ENCODE data around the gene AKAP13.
"Not testable (repeated sequence)": the region's sequence is repeated elsewhere in the genome, so short reads cannot be mapped to it uniquely, and the experiment has no call there.

The AKAP13 gene

DNA sequence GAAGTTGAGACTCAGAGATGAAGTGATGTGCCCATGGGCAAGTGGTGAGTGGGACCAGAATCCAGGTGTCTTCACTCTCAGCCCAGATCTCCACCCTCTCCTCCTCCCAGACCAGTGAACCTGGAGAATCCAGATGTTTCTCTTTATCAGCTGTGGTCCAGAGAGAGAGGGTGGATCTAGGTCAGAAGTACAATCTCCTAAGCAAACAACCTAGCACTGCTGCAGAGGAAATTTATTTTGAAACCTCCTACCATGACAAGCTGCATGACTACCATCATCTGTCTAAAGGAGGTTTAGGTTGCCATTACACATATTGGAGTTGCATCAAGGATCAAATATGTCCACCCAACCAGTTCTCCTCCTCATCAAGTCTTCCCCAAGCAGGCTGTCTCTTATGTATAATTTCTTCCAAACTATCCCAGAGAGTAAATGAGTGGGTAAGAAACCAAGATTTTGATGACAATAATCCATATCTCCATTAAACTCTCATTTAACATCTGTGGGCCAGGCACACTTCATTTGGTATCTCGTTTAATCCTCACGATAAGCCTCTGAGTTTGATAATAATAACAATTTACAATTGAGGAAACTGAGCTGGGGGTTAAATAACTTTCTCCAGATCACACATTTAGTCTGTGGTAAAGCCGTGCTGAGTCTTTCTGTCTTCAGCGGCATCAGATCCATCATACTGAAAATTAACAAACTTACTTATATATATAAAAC lies 35.0 kb upstream of the AKAP13 start:
- H4K20me1 ChIP-seq (ENCODE audit: insufficient read depth, low read length); H3K9me3 ChIP-seq (ENCODE audit: insufficient read depth, low read length); H3K79me2 ChIP-seq (ENCODE audit: low read length); H2AFZ ChIP-seq (ENCODE audit: low read depth, low read length); H3K4me2 ChIP-seq (ENCODE audit: low read length); H3K4me3 ChIP-seq (ENCODE audit: low read length); H3K36me3 ChIP-seq (replicated peaks; ENCODE audit: low read depth, low read length); H3K27ac ChIP-seq (ENCODE audit: low read length); H3K4me1 ChIP-seq (ENCODE audit: low read length); H3K9ac ChIP-seq (ENCODE audit: low read length); H3K27me3 ChIP-seq (ENCODE audit: low read depth, low read length): not testable (repeated sequence)

DNA sequence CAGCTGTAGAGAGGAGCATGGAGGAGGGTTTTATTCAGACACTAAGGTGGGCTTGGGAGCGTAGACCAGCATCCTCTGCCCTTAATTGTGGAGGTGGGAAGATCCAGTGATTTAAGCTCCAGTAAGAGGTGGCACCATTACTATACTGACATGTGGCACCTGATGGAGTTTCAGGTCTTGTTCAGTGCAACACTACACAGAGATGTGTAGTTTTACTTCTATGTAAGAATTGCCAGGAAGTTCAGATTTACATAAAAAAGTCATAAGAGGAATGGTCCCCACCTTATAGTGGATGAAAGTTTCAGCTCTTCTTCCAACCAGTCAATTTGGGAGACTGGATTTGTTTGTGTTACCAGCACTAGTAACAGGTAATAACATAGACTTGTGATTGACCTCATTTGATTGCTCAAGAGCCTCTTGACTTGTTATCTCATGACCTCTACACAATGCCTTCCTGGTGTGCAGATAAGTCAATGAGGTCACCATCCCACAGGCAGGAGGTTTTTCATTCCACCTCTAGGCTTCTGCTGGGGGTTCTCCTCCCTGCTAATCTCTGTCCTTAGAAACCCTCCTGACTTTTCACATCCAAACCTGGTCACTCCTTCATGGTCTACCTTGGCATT lies 33.8 kb upstream of the AKAP13 start:
- not testable (repeated sequence) for H3K27ac ChIP-seq (ENCODE audit: low read length); H3K36me3 ChIP-seq (replicated peaks; ENCODE audit: low read depth, low read length); H3K4me1 ChIP-seq (ENCODE audit: low read length)

DNA sequence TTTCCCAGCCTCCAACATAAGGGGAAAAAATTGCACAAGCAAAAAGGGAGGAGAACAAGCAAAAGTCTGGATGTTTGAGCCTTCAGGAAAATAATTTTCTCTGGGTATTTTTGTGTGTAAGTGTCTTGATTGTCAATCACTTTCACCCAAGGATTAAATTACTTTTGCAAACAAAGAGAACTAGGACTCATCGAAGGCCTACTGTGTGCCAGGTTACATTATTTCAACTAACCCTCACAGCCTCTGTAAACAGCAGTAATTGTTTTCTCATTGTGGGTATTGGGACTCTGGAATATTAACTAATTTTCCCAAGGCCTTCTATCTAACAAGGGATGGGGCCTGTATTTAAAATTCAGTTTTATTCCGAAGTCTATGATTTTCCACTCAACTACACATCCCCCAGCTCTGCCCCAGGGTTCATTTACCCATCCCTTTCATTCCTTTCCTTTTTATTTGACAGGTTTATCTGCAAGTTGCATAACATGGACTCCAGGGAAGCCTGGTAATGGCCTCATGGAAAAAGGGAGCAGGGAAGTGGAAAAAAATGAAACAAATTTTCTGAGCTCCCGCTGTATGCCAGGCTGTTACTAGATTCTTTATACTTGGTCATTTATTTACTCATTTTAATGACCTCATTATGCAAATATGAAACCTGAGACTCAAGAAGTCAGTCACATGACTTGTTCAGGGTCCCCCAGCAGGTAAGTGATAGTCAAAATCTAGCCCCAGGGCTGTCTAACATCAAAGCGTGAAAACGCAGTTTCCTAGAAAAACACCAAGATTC lies 32.9 kb upstream of the AKAP13 start:
- H3K36me3 ChIP-seq (replicated peaks; ENCODE audit: low read depth, low read length); H3K4me3 ChIP-seq (ENCODE audit: low read length); H3K4me2 ChIP-seq (ENCODE audit: low read length); H3K27ac ChIP-seq (ENCODE audit: low read length); H3K9me3 ChIP-seq (ENCODE audit: insufficient read depth, low read length); H3K79me2 ChIP-seq (ENCODE audit: low read length); H4K20me1 ChIP-seq (ENCODE audit: insufficient read depth, low read length); H2AFZ ChIP-seq (ENCODE audit: low read depth, low read length); H3K4me1 ChIP-seq (ENCODE audit: low read length); H3K9ac ChIP-seq (ENCODE audit: low read length); H3K27me3 ChIP-seq (ENCODE audit: low read depth, low read length): not testable (repeated sequence)

More for the DNA sequence above, 33.8 kb upstream of the AKAP13 start:
- not testable (repeated sequence) for H3K9ac ChIP-seq (ENCODE audit: low read length); H3K27me3 ChIP-seq (ENCODE audit: low read depth, low read length); H4K20me1 ChIP-seq (ENCODE audit: insufficient read depth, low read length); H3K9me3 ChIP-seq (ENCODE audit: insufficient read depth, low read length); H3K4me3 ChIP-seq (ENCODE audit: low read length); H3K79me2 ChIP-seq (ENCODE audit: low read length); H2AFZ ChIP-seq (ENCODE audit: low read depth, low read length)
- H3K4me2 ChIP-seq (ENCODE audit: low read length): peak overlapping the region; percentile 36

GRCh38 chr15:85348048-85348766 lies 32.2 kb upstream of the AKAP13 start:
- not testable (repeated sequence) for H3K4me1 ChIP-seq (ENCODE audit: low read length); H3K4me3 ChIP-seq (ENCODE audit: low read length); H3K4me2 ChIP-seq (ENCODE audit: low read length); H3K79me2 ChIP-seq (ENCODE audit: low read length); H3K36me3 ChIP-seq (replicated peaks; ENCODE audit: low read depth, low read length); H3K27me3 ChIP-seq (ENCODE audit: low read depth, low read length); H3K27ac ChIP-seq (ENCODE audit: low read length); H4K20me1 ChIP-seq (ENCODE audit: insufficient read depth, low read length); H3K9me3 ChIP-seq (ENCODE audit: insufficient read depth, low read length); H3K9ac ChIP-seq (ENCODE audit: low read length); H2AFZ ChIP-seq (ENCODE audit: low read depth, low read length)

DNA sequence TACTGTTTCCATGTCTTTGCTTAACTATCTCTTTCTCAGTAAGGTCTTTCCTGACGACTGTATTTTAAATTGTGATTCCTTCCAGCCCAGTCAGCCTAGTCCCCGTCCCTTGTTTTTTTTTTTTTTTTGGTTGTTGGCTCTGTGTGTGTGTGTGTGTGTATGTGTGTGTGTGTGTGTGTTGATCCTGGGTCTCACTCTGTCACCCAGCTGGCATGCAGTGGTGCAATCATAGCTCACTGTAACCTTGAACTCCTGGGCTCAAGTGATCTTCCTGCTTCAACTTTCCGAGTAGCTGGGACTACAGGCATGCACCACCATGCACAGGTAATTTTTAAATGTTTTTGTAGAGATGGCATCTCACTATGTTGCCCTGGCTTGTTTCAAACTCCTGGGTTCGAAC lies 31.3 kb upstream of the AKAP13 start:
- H3K4me2 ChIP-seq (ENCODE audit: low read length); H2AFZ ChIP-seq (ENCODE audit: low read depth, low read length); H3K27ac ChIP-seq (ENCODE audit: low read length); H3K27me3 ChIP-seq (ENCODE audit: low read depth, low read length); H3K36me3 ChIP-seq (replicated peaks; ENCODE audit: low read depth, low read length); H3K79me2 ChIP-seq (ENCODE audit: low read length); H3K9me3 ChIP-seq (ENCODE audit: insufficient read depth, low read length); H3K9ac ChIP-seq (ENCODE audit: low read length); H3K4me3 ChIP-seq (ENCODE audit: low read length); H3K4me1 ChIP-seq (ENCODE audit: low read length); H4K20me1 ChIP-seq (ENCODE audit: insufficient read depth, low read length): not testable (repeated sequence)

GRCh38 chr15:85350395-85350794 lies 30.0 kb upstream of the AKAP13 start:
- Histone ChIP-seq H3K79me2 (ENCODE audit: low read length) (no peaks in the 10 kb centered on the region), H3K4me2 (ENCODE audit: low read length) (no peak overlapping the region), H3K9me3 (ENCODE audit: insufficient read depth, low read length) (no peaks in the 10 kb centered on the region), H3K4me3 (ENCODE audit: low read length) (no peak overlapping the region), H2AFZ (ENCODE audit: low read depth, low read length) (no peak overlapping the region), H3K4me1 (ENCODE audit: low read length) (peaks cover 9% of the 10 kb centered on the region), H3K36me3 (replicated peaks; ENCODE audit: low read depth, low read length) (no peaks in the 10 kb centered on the region), H3K27me3 (ENCODE audit: low read depth, low read length) (peaks cover 17% of the 10 kb centered on the region), H3K27ac (ENCODE audit: low read length) (no peak overlapping the region), H3K9ac (ENCODE audit: low read length) (no peak overlapping the region), H4K20me1 (ENCODE audit: insufficient read depth, low read length) (no peaks in the 10 kb centered on the region)
- TF ChIP-seq CTCF (IDR thresholded peaks at IDR 0.05; ENCODE audit: low read depth, low read length) (no peak), EZH2phosphoT487 (IDR thresholded peaks at IDR 0.05; ENCODE audit: low read depth) (no peak)

- peaks cover 17% of the 10 kb centered on the region for H3K27me3 ChIP-seq (ENCODE audit: low read depth, low read length)
- not testable (repeated sequence) for H3K36me3 ChIP-seq (replicated peaks; ENCODE audit: low read depth, low read length); H3K4me3 ChIP-seq (ENCODE audit: low read length); H3K4me1 ChIP-seq (ENCODE audit: low read length); H4K20me1 ChIP-seq (ENCODE audit: insufficient read depth, low read length); H2AFZ ChIP-seq (ENCODE audit: low read depth, low read length); H3K9me3 ChIP-seq (ENCODE audit: insufficient read depth, low read length); H3K9ac ChIP-seq (ENCODE audit: low read length); H3K4me2 ChIP-seq (ENCODE audit: low read length); H3K27ac ChIP-seq (ENCODE audit: low read length); H3K79me2 ChIP-seq (ENCODE audit: low read length)
Observed at GRCh38 chr15:85351501-85351900, 28.9 kb upstream of the AKAP13 start.

Measured in OCI-LY3 (cell line).